ENCODE data around the gene PRAME.
A peak's percentile ranks its signal among the peaks of the same experiment; 100 is the strongest.
"Not testable (repeated sequence)": the region's sequence is repeated elsewhere in the genome, so short reads cannot be mapped to it uniquely, and the experiment has no call there.

PRAME gene

GRCh38 chr22:22514431-22514830, 44.6 kb downstream of the PRAME start:
- H4K5ac ChIP-seq (ENCODE audit: low read length); H3K56ac ChIP-seq (ENCODE audit: low read length); H3K27me3 ChIP-seq (ENCODE audit: insufficient read depth, low read length, poor library complexity); H4K8ac ChIP-seq (ENCODE audit: low read depth, low read length); H3K18ac ChIP-seq (ENCODE audit: low read length); H3K4me3 ChIP-seq (ENCODE audit: low read length); H3K79me2 ChIP-seq (ENCODE audit: control insufficient read depth, insufficient read depth, low read length); H2AK5ac ChIP-seq (ENCODE audit: low read length); H3K9ac ChIP-seq (ENCODE audit: low read length); DNase-seq; H3K23ac ChIP-seq (ENCODE audit: low read length); H3K36me3 ChIP-seq (ENCODE audit: control insufficient read depth, insufficient read depth, low read length); H2BK15ac ChIP-seq (replicated peaks; ENCODE audit: low read depth); H3K4me1 ChIP-seq (ENCODE audit: control insufficient read depth, low read depth, low read length); H3K27ac ChIP-seq (ENCODE audit: low read depth, low read length); H2BK5ac ChIP-seq (ENCODE audit: low read length); H2BK120ac ChIP-seq (ENCODE audit: low read depth, low read length); H3K79me1 ChIP-seq (ENCODE audit: low read length); H3K4me2 ChIP-seq (ENCODE audit: low read length); H3K4ac ChIP-seq (ENCODE audit: low read depth, low read length): not testable (repeated sequence)
- WGBS (ENCODE audit: extremely low coverage, insufficient coverage, low lambda C conversion rate) = no CpG with 5 or more reads among the region's 8 CpGs

DNA sequence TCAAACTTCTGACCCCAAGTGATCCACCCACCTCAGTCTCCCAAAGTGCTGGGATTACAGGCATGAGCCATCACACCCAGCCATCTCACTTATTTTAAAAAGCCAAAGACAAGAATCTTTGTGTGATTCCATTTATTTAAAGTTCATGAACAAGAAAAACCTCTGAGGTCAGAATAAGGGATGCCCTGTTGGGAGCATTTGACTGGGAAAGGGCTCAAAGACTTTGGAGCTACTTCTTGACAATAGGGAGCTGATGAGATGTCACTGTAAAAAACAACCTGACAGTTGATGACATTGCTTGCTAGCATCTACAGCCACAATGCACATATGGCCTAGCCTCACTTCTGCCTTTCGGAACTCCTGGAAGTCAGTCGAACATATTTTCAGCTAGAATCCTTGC, 45.4 kb downstream of the PRAME start:
- Histone ChIP-seq H2BK5ac (ENCODE audit: low read length) (no peak overlapping the region), H3K27me3 (ENCODE audit: insufficient read depth, low read length, poor library complexity) (no peaks in the 10 kb centered on the region), H3K4me3 (ENCODE audit: low read length) (no peak overlapping the region), H4K8ac (ENCODE audit: low read depth, low read length) (no peak overlapping the region), H3K18ac (ENCODE audit: low read length) (no peak overlapping the region), H2BK15ac (replicated peaks; ENCODE audit: low read depth) (no peak overlapping the region), H3K36me3 (ENCODE audit: control insufficient read depth, insufficient read depth, low read length) (no peaks in the 10 kb centered on the region), H2AK5ac (ENCODE audit: low read length) (no peak overlapping the region), H3K27ac (ENCODE audit: low read depth, low read length) (no peak overlapping the region), H4K5ac (ENCODE audit: low read length) (no peak overlapping the region), H3K9ac (ENCODE audit: low read length) (no peak overlapping the region), H3K79me1 (ENCODE audit: low read length) (no peaks in the 10 kb centered on the region), H3K23ac (ENCODE audit: low read length) (no peak overlapping the region), H3K4me2 (ENCODE audit: low read length) (no peak overlapping the region), H3K4ac (ENCODE audit: low read depth, low read length) (no peak overlapping the region), H3K4me1 (ENCODE audit: control insufficient read depth, low read depth, low read length) (no peaks in the 10 kb centered on the region), H3K56ac (ENCODE audit: low read length) (no peak overlapping the region), H3K79me2 (ENCODE audit: control insufficient read depth, insufficient read depth, low read length) (no peaks in the 10 kb centered on the region), H2BK120ac (ENCODE audit: low read depth, low read length) (no peak overlapping the region)
- no CpG with 5 or more reads among the region's 2 CpGs for WGBS (ENCODE audit: extremely low coverage, insufficient coverage, low lambda C conversion rate)
- DNase-seq = no peak

GRCh38 chr22:22512951-22513350, 46.1 kb downstream of the PRAME start:
- Histone ChIP-seq H3K79me2 (ENCODE audit: control insufficient read depth, insufficient read depth, low read length) (no peaks in the 10 kb centered on the region), H2BK120ac (ENCODE audit: low read depth, low read length) (no peak overlapping the region), H3K79me1 (ENCODE audit: low read length) (no peaks in the 10 kb centered on the region), H3K4ac (ENCODE audit: low read depth, low read length) (no peak overlapping the region), H3K27me3 (ENCODE audit: insufficient read depth, low read length, poor library complexity) (no peaks in the 10 kb centered on the region), H4K5ac (ENCODE audit: low read length) (no peak overlapping the region), H3K23ac (ENCODE audit: low read length) (no peak overlapping the region), H3K4me3 (ENCODE audit: low read length) (no peak overlapping the region), H3K27ac (ENCODE audit: low read depth, low read length) (no peak overlapping the region), H4K8ac (ENCODE audit: low read depth, low read length) (no peak overlapping the region), H2BK15ac (replicated peaks; ENCODE audit: low read depth) (no peak overlapping the region), H3K18ac (ENCODE audit: low read length) (no peak overlapping the region), H3K56ac (ENCODE audit: low read length) (no peak overlapping the region), H3K4me2 (ENCODE audit: low read length) (no peak overlapping the region), H3K4me1 (ENCODE audit: control insufficient read depth, low read depth, low read length) (no peaks in the 10 kb centered on the region), H3K9ac (ENCODE audit: low read length) (no peak overlapping the region), H2AK5ac (ENCODE audit: low read length) (no peak overlapping the region), H3K36me3 (ENCODE audit: control insufficient read depth, insufficient read depth, low read length) (no peaks in the 10 kb centered on the region), H2BK5ac (ENCODE audit: low read length) (no peak overlapping the region)
- no peak for DNase-seq
- no CpG with 5 or more reads among the region's 5 CpGs for WGBS (ENCODE audit: extremely low coverage, insufficient coverage, low lambda C conversion rate)

DNA sequence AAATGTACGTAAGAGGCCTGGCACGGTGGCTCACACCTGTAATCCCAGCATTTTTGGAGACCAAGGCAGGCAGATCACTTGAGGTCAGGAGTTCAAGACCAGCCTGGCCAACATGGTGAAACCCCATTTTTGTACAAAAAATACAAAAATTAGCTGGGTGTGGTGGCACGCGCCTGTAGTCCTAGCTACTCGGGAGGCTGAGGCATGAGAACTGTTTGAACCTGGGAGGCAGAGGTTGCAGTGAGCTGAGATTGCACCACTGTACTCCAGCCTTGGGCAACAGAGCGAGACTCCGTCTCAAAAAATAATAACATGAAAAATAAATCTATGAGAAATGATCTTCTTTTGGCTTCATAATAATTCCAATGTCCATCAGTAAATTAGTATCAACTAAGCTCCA, 48.2 kb downstream of the PRAME start:
- not testable (repeated sequence) for H3K4me2 ChIP-seq (ENCODE audit: low read length); H4K8ac ChIP-seq (ENCODE audit: low read depth, low read length); H3K4me1 ChIP-seq (ENCODE audit: control insufficient read depth, low read depth, low read length); H3K27me3 ChIP-seq (ENCODE audit: insufficient read depth, low read length, poor library complexity); H3K18ac ChIP-seq (ENCODE audit: low read length); H3K23ac ChIP-seq (ENCODE audit: low read length); H2BK5ac ChIP-seq (ENCODE audit: low read length); DNase-seq; H3K36me3 ChIP-seq (ENCODE audit: control insufficient read depth, insufficient read depth, low read length); H3K27ac ChIP-seq (ENCODE audit: low read depth, low read length); H3K79me2 ChIP-seq (ENCODE audit: control insufficient read depth, insufficient read depth, low read length); H3K4ac ChIP-seq (ENCODE audit: low read depth, low read length); H2BK120ac ChIP-seq (ENCODE audit: low read depth, low read length); H3K4me3 ChIP-seq (ENCODE audit: low read length); H2AK5ac ChIP-seq (ENCODE audit: low read length); H4K5ac ChIP-seq (ENCODE audit: low read length); H3K9ac ChIP-seq (ENCODE audit: low read length); H3K56ac ChIP-seq (ENCODE audit: low read length); H3K79me1 ChIP-seq (ENCODE audit: low read length); H2BK15ac ChIP-seq (replicated peaks; ENCODE audit: low read depth)
- no CpG with 5 or more reads among the region's 7 CpGs for WGBS (ENCODE audit: extremely low coverage, insufficient coverage, low lambda C conversion rate)

DNA sequence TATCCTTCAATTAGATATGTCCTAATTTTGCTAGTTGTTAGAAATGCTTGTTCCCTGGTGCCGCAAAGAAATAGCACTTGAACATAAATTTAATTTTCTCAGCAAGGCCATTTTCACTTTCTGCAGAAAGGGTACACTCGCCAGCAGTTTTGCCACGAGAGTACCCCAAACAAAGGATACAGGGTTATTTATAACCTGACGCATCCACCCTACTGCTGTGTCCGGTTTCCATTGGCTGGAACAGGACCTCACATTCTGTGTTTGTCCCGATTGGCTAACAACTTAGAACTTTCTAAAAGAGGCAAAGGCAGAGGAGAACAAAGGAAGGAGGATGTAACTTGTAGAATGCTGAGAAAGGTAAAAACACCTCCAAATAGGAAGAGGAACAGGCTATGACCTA, 49.2 kb downstream of the PRAME start:
- not testable (repeated sequence) for H2AK5ac ChIP-seq (ENCODE audit: low read length); H3K23ac ChIP-seq (ENCODE audit: low read length); H3K79me1 ChIP-seq (ENCODE audit: low read length); H3K36me3 ChIP-seq (ENCODE audit: control insufficient read depth, insufficient read depth, low read length); H3K79me2 ChIP-seq (ENCODE audit: control insufficient read depth, insufficient read depth, low read length); H3K4me1 ChIP-seq (ENCODE audit: control insufficient read depth, low read depth, low read length); H3K9ac ChIP-seq (ENCODE audit: low read length); H2BK5ac ChIP-seq (ENCODE audit: low read length); H3K18ac ChIP-seq (ENCODE audit: low read length); H3K27me3 ChIP-seq (ENCODE audit: insufficient read depth, low read length, poor library complexity); H3K27ac ChIP-seq (ENCODE audit: low read depth, low read length); H3K4ac ChIP-seq (ENCODE audit: low read depth, low read length); DNase-seq; H2BK120ac ChIP-seq (ENCODE audit: low read depth, low read length); H3K56ac ChIP-seq (ENCODE audit: low read length); H4K8ac ChIP-seq (ENCODE audit: low read depth, low read length); H2BK15ac ChIP-seq (replicated peaks; ENCODE audit: low read depth); H4K5ac ChIP-seq (ENCODE audit: low read length); H3K4me2 ChIP-seq (ENCODE audit: low read length); H3K4me3 ChIP-seq (ENCODE audit: low read length)
- no CpG with 5 or more reads among the region's 6 CpGs for WGBS (ENCODE audit: extremely low coverage, insufficient coverage, low lambda C conversion rate)

DNA sequence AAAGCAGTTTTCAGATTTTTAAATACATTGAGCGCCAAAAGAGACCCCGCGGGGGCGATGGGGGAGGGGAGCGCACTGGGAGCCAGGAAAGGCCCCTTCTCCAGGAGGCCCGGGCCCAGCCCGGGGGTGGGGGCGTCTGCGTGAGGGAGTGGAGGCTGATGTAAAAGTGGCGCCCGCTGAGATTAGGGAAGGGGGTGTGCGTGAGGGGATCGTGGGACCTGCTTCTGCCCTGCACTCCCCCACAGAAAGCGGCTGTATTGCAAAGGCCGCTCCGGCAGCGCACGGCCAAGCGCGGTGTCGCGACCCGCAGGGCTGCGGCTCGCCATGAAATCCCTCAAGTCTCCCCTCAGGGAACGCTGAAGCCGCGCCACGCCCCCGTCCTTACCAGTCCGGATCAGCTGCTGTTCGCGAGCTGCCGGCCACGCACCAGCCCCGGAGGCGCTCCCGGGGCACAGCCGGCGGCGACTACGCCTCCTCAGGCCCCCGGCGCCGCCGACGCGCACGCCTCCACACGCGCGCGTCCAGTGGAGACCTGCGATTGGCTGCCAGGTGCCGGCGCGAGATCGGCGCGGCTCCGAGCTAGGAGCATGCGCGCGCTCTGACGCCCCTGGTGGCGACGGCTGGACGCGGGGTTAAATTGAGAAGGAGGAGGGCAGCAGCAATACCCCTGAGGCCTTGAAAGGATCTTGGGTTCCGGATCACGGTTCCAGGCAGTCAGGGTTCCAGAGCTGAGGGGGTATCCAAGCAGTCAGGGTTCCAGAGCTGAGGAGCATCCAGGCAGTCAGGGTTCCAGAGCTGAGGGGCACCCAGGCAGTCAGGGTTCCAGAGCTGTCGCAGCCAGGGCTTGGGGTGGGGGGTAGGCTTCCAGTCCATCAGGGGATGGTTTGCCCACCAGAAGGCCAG, 50.5 kb downstream of the PRAME start, which contains the start of gene ZNF280B:
Gene ZNF280B (minus strand): TSS at position 469 of the 903 bp plus-strand sequence. CDS start 19,344 bp downstream, outside the sequence.
- WGBS (ENCODE audit: extremely low coverage, insufficient coverage, low lambda C conversion rate) = no CpG with 5 or more reads among the region's 72 CpGs
- no peaks in the 10 kb centered on the region for H3K4me1 ChIP-seq (ENCODE audit: control insufficient read depth, low read depth, low read length)
- peak; percentile 90 for DNase-seq
- H2BK15ac ChIP-seq (replicated peaks; ENCODE audit: low read depth) = no peak within 1 kb of the TSS
- H3K27me3 ChIP-seq (ENCODE audit: insufficient read depth, low read length, poor library complexity) = no peaks in the 10 kb centered on the region
- H2BK5ac ChIP-seq (ENCODE audit: low read length) = no peak within 1 kb of the TSS
- H2BK120ac ChIP-seq (ENCODE audit: low read depth, low read length) = no peak within 1 kb of the TSS
- H4K8ac ChIP-seq (ENCODE audit: low read depth, low read length) = peak within 1 kb of the TSS; percentile 84
- peak within 1 kb of the TSS; percentile 4 for H3K18ac ChIP-seq (ENCODE audit: low read length)
- no peak within 1 kb of the TSS for H3K27ac ChIP-seq (ENCODE audit: low read depth, low read length)
- peak within 1 kb of the TSS; percentile 90 for H3K4me3 ChIP-seq (ENCODE audit: low read length)
- peak within 1 kb of the TSS; percentile 94 for H3K9ac ChIP-seq (ENCODE audit: low read length)
- peak within 1 kb of the TSS; percentile 74 for H3K4me2 ChIP-seq (ENCODE audit: low read length)
- H3K56ac ChIP-seq (ENCODE audit: low read length) = peak within 1 kb of the TSS; percentile 94
- H3K4ac ChIP-seq (ENCODE audit: low read depth, low read length) = no peak within 1 kb of the TSS
- H4K5ac ChIP-seq (ENCODE audit: low read length) = no peak within 1 kb of the TSS
- no peaks in the 10 kb centered on the region for H3K79me2 ChIP-seq (ENCODE audit: control insufficient read depth, insufficient read depth, low read length)
- no peak within 1 kb of the TSS for H3K23ac ChIP-seq (ENCODE audit: low read length)
- peaks cover 5% of the 10 kb centered on the region for H3K79me1 ChIP-seq (ENCODE audit: low read length)
- no peaks in the 10 kb centered on the region for H3K36me3 ChIP-seq (ENCODE audit: control insufficient read depth, insufficient read depth, low read length)
- no peak within 1 kb of the TSS for H2AK5ac ChIP-seq (ENCODE audit: low read length)

Measured in mesendoderm (in vitro differentiated cells).